D721Med (cell line): ENCODE results near the gene ACVR1B.

Experiments used
- DNase-seq: peaks from one replicate; pipeline ENCODE4 v3.0.0; 2011; ENCODE audit warnings: low spot score; ENCODE audit not compliant: insufficient read length
- FAIRE-seq: peaks from 2 replicates; lab custom pipeline; 2011; peaks lifted over from hg19 to GRCh38; lab: Jason Lieb, UNC
- TF ChIP-seq, protein P1 (sequence below): IDR thresholded peaks from 2 replicates; pipeline ENCODE4 v1.5.1; 2012; ENCODE audit warnings: mild to moderate bottlenecking, control low read depth; ENCODE audit not compliant: insufficient read depth; ENCODE audit errors: missing control alignments

ACVR1B gene

DNA sequence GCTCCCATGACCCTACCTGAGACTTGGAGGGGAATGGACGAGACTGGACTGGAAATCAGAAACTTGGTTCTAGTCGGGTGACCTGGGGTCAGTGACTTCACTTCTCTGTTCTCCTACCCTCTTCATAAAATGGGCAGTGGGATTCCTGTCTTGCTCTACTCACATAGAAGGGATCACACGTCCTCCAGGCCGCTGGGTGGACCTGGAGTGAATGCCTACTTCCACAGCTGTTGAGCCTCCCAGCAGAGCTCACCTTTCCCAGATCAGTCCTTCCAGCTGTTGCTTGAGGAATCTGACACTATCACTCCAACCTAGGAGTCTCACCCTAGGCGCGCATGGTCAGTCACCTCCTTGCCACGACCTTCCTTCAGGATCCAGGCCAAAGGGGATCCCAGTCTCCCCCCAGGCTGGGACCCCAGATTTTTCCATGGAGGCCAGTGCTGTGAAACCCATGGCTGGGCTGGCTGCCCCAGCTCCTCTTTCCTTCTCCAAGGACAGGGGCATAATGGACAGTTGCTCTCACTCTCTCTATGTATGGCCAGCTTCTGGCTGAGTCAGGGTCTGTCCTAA lies 43.6 kb upstream of the ACVR1B start:
- FAIRE-seq (no peak), DNase-seq (no peak)
- TF ChIP-seq, protein P1, sequence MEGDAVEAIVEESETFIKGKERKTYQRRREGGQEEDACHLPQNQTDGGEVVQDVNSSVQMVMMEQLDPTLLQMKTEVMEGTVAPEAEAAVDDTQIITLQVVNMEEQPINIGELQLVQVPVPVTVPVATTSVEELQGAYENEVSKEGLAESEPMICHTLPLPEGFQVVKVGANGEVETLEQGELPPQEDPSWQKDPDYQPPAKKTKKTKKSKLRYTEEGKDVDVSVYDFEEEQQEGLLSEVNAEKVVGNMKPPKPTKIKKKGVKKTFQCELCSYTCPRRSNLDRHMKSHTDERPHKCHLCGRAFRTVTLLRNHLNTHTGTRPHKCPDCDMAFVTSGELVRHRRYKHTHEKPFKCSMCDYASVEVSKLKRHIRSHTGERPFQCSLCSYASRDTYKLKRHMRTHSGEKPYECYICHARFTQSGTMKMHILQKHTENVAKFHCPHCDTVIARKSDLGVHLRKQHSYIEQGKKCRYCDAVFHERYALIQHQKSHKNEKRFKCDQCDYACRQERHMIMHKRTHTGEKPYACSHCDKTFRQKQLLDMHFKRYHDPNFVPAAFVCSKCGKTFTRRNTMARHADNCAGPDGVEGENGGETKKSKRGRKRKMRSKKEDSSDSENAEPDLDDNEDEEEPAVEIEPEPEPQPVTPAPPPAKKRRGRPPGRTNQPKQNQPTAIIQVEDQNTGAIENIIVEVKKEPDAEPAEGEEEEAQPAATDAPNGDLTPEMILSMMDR, result no peak

DNA sequence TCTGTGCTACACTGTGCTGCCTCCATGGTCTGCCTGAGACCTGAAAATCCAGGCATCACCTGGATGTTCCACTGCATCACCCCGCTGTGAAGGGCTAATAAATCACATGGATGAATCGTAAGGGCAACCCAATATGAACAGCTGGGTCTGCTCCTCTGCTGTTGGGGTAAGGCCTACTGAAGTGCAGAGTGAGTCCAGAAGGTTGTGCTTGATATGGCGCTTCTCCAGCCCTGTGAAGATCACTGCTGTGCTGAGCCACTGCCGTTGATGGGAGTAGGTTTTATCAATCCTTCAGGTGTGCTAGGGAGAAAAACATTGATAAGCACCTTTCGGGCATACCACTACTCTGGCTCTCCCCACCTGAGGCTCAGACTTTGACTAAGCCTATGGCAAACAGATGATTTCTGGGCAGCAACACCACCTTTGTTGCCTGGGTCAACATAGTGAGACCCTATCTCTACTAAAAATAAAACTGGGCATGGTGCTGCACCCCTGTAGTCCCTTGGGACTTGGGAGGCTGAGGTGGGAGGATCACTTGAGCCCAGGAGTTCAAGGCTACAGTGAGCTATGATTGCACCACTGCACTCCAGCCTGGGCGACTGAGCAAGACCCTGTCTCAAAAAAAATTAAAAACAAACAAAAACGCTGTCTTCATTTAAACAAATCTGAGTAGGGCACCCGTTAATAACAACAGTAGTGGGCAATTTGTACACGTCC lies 42.5 kb upstream of the ACVR1B start:
- TF ChIP-seq, protein P1, result no peak
- no peak for FAIRE-seq
- no peak for DNase-seq

DNA sequence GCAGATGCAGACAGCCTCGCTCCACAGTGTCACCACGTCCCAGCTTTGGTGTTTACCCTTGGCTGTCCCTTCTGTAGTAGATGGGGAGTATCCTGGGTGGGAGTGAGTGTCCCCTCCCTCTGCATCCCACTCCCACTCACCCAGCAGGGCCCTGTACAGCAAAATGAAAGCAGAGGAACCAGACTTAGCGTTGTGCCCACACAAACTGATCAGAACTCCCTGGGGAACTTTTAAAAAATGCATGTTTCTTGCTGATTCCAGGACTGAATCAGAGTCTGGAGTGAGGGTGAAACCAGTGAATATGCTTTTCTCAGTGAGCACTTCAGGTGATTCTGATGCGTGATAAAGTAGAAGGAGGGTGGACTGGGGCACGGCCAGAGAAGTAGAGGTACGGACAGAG lies 41.3 kb upstream of the ACVR1B start:
- DNase-seq (no peak), FAIRE-seq (no peak)
- TF ChIP-seq, protein P1, result no peak

DNA sequence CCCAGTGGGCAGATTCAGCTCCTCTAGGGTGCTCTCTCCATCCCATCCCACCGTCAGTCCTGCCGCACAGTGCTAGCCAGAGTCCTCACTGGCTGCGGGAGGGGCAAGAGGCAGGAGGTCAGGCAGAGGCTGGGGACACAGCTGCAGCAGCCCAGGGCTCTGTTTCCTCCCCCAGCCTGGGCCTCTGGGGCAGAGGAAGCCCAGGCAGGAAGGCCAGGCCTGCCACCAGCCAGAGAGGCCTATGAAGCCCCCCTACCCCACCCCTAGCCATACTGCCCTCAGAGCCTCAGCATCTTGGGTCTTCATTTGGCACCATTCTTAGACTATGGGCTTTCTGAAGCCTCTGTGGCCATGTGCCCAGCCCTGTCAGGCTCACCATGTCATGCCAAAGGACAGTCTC lies 40.8 kb upstream of the ACVR1B start:
- no peak for FAIRE-seq
- DNase-seq, result no peak
- TF ChIP-seq, protein P1, result no peak

DNA sequence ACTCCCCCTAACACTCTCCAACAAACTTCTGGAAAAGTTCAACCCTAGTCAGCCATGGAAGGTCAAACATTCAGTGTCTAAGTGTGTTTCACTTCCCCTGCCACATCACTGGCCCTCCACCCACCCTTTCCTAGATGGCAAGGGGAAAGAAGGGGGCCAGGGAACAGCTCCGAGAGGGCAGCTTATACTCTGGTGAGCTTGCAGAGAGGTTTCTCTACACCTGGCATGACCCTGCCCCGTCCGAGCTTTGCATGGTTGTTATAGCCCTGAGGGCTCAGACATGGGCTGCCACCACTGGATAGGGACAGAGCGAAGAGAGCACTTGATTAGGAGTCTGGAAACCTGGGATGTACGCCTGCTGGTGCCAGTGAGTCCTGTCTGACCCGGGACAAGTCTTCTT lies 40.2 kb upstream of the ACVR1B start:
- TF ChIP-seq, protein P1, result no peak
- no peak for DNase-seq
- no peak for FAIRE-seq

DNA sequence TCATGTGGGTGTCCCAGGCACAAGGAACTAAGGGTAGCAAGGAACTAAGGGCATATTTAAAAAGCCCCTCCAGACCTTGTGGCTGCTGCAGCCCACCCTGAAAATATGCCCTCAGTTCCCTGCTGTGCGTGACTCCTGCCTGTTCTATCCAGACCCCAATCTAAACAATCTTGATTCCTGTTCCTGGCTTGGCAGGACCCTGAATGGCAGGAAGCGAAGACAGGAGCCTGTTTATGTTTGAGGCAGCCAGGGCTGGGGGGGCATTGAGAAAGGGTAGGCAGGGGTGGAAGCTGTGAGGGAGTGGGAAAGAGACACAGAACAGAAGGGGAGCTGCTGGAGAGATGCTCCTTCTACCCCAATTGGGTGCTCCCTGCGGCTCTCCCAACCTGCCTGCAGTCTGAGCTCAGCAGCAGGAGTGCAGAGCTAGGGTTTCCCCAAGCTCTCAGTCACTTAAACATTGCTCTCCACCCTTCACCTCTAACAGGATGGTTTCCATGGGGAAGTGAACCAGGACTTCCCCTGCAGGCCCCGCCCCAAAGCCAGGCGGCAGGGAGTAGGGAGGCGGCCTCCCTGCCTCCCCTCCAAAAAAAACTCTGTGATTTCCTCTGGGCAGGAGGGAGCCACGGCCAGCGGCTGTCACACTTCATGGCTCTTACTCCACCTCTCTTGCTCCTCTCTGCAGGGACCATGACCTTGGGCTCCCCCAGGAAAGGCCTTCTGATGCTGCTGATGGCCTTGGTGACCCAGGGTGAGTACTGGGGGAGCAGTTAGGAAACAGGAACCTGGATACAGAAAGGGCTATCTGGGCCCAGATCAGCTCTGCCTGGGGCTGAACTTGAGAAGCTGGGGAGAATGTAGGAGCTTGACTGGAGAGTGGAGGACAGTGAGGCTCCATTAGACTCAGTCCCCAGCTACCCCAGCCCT lies 39.4 kb upstream of the ACVR1B start:
- TF ChIP-seq, protein P1, result no peak
- FAIRE-seq (no peak), DNase-seq (no peak)
